ENCODE measurements around the gene TNNI3. TPM values are rescaled to one million over a fixed set of nuclear protein-coding genes. Genes with fewer than 3 reads are reported as not detected.

The TNNI3 gene
- total and polyA plus RNA-seq, 2 of the 4 experiments (the other 2 are of a cell fraction) = not detected

DNA sequence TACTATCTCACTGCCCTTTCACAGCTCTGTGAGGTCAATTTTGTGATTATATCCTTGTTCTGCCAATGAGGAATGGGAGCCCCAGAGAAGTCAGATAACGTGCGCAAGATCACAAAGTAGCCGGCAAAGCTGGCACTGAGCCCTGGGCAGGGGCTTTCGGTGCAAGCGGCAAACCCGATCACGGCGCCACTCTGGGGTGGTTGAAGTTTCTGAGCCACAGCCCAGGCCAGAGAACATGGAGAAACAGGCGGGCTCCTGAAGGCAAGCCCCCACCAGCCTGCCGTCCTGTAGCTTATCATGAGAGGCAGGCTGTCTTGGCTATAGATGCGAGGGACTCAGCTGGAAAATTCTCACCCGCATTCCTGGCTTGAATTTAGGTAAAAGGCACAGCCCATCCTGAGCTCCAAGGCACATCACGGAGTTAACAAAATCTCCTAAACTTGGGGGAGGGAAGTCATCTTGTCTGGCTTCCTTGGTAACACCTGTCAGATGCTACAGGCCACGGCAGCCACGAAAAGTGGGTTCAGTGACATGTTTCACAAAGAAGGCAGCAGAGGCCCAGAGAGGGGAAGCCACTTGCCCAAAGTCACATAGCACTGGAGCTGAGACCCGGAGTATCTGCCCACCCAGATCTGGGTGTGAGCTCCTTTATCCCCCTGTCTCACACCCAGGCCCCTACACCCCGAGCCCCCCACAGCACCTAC, 21.0 kb downstream of the TNNI3 start:
- dilution Hi-C loops (cut with HindIII; ENCODE audit: low sequenced_read_pairs, unreplicated experiment) (no loop called here), in situ Hi-C loops (cut with MboI; ENCODE audit: low sequenced_read_pairs) (loop anchor here (5.0 kb wide), 1 partner anchor 281 kb away; no protein-coding TSS in a partner anchor), intact Hi-C loops (cut with micrococcal nuclease) (no loop called here)
- Histone ChIP-seq H3K79me1 (ENCODE audit: low read depth in 1 of 2, low read length in 2 of 2) (no peaks in the 10 kb centered on the region), H2BK120ac (ENCODE audit: low read depth, low read length) (no peak overlapping the region), H3K36me3 (ENCODE audit: control insufficient read depth, insufficient read depth, low read length) (no peaks in the 10 kb centered on the region), H4K20me1 (ENCODE audit: insufficient read depth, low read length) (no peaks in the 10 kb centered on the region), H2AK9ac (replicated peaks; ENCODE audit: low read depth, low read length, poor library complexity) (no peak overlapping the region), H3K4me2 (ENCODE audit: low read depth, low read length) (no peak overlapping the region), H3K18ac (ENCODE audit: low read depth, low read length) (no peak overlapping the region), H3K14ac (replicated peaks; ENCODE audit: low read depth, low read length) (no peak overlapping the region), H3K23ac (ENCODE audit: low read depth, low read length) (no peak overlapping the region), H3K4me1 (ENCODE audit: control insufficient read depth, insufficient read depth, low read length) (no peaks in the 10 kb centered on the region; the same call in 1 of the 2 replicates), H4K5ac (ENCODE audit: low read depth, low read length) (no peak overlapping the region), H2BK5ac (ENCODE audit: low read depth, low read length, poor library complexity, severe bottlenecking) (no peak overlapping the region), H3K9ac (ENCODE audit: low read depth, low read length) (no peak overlapping the region), H2AFZ (replicated peaks; ENCODE audit: low read length, poor library complexity) (no peak overlapping the region), H3K4me3 (ENCODE audit: insufficient read depth, low read depth, low read length) (no peak overlapping the region), H3K9me3 (ENCODE audit: control insufficient read depth, insufficient read depth, low read length) (no peaks in the 10 kb centered on the region), H2BK15ac (ENCODE audit: low read depth, low read length) (no peak overlapping the region), H3K9me1 (ENCODE audit: insufficient read depth, low read length) (no peaks in the 10 kb centered on the region), H2AK5ac (ENCODE audit: low read depth, low read length) (no peak overlapping the region), H3K27ac (ENCODE audit: insufficient read depth, low read length) (no peak overlapping the region), H2BK20ac (ENCODE audit: low read depth, low read length) (no peak overlapping the region), H3K4ac (ENCODE audit: low read depth, low read length) (no peak overlapping the region), H4K8ac (ENCODE audit: low read depth in 2 of 2, low read length in 2 of 2) (no peak overlapping the region), H3K27me3 (ENCODE audit: control insufficient read depth, insufficient read depth, low read length) (peaks cover 23% of the 10 kb centered on the region), H4K91ac (ENCODE audit: insufficient read depth, low read depth, low read length) (no peak overlapping the region), H3K56ac (ENCODE audit: extremely low read depth, insufficient read depth, low read length) (no peak overlapping the region)
- no peak for ATAC-seq (ENCODE audit: low read depth)
- WGBS, 2 experiments (ENCODE audit: extremely low coverage in 2 of 2, insufficient read length in 1 of 2) = 74% methylated on average over 10 of the region's 17 CpGs; no CpG with 5 or more reads in 1 of the 2 experiments
- TF ChIP-seq CHD1 (IDR thresholded peaks at IDR 0.05; ENCODE audit: low read depth, low read length) (no peak), MXI1 (IDR thresholded peaks at IDR 0.05; ENCODE audit: borderline replicate concordance, low read depth, low read length) (no peak), SMC3 (IDR thresholded peaks at IDR 0.05; ENCODE audit: low read depth, low read length) (no peak), MAFK (IDR thresholded peaks at IDR 0.05; ENCODE audit: low read depth, low read length) (no peak), MAZ (IDR thresholded peaks at IDR 0.05; ENCODE audit: borderline replicate concordance, low read depth, low read length) (no peak), NFE2L2 (IDR thresholded peaks at IDR 0.05; ENCODE audit: low read depth, low read length) (no peak), FOS (IDR thresholded peaks at IDR 0.05; ENCODE audit: low read depth, low read length) (no peak)
- DNase-seq = no peak
- no TSS peak for BruUV-seq (replicated peaks)
- POLR2A ChIA-PET (ENCODE audit: unreplicated experiment) = no interaction called here
- CTCF ChIA-PET = no interaction called here
